OCI-LY7 (cell line): ENCODE data around the gene CERCAM.

ENCODE experiments used
- EZH2phosphoT487 ChIP-seq: fragments of 200-600 bp; sonication (generic); IDR thresholded peaks from 2 replicates; pipeline ENCODE4 v1.6.1; 2018; ENCODE audit warnings: low read depth, borderline replicate concordance, mild to moderate bottlenecking, mixed run types, antibody characterized with exemption, low read length, moderate library complexity, mixed read lengths
- TF ChIP-seq, protein P1 (sequence below): fragments of 200-600 bp; sonication (generic); conservative IDR thresholded peaks from 2 replicates; pipeline ENCODE4 v1.5.1; 2014; ENCODE audit warnings: mild to moderate bottlenecking, antibody characterized with exemption, low read length, moderate library complexity, mixed read lengths

DNA sequence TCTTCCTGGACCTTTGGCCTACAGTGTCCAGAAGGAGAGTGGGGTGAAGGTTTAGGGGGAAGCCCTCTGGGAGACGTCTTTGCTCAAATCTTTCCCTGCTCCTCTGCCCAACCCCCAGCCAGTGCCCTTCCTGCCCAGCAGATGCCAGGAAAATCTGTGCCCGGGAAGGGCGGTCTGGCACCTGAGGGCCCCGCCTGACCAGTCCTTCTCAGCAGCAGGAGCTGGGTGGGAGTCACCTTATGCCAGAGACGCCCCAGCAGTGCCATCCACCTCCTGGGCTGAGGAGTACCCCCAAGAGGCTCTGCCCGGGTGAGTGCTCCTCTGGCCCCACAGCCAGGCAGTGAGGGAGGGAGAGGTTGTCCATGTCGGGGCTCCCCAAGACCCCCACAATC lies 14.9 kb upstream of the CERCAM start:
- TF ChIP-seq, protein P1, sequence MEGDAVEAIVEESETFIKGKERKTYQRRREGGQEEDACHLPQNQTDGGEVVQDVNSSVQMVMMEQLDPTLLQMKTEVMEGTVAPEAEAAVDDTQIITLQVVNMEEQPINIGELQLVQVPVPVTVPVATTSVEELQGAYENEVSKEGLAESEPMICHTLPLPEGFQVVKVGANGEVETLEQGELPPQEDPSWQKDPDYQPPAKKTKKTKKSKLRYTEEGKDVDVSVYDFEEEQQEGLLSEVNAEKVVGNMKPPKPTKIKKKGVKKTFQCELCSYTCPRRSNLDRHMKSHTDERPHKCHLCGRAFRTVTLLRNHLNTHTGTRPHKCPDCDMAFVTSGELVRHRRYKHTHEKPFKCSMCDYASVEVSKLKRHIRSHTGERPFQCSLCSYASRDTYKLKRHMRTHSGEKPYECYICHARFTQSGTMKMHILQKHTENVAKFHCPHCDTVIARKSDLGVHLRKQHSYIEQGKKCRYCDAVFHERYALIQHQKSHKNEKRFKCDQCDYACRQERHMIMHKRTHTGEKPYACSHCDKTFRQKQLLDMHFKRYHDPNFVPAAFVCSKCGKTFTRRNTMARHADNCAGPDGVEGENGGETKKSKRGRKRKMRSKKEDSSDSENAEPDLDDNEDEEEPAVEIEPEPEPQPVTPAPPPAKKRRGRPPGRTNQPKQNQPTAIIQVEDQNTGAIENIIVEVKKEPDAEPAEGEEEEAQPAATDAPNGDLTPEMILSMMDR, result no peak
- TF ChIP-seq EZH2phosphoT487, result no peak
